ENCODE results near the gene QDPR.

The QDPR gene

GRCh38 chr4:17534705-17535104 lies 22.8 kb upstream of the QDPR start:
- no peak for DNase-seq
- in situ Hi-C loops (cut with MboI; ENCODE audit: low pct_unique_long_range_greater_than_20kb, low sequenced_read_pairs): loop anchor here (25.0 kb wide), 1 partner anchor 1053 kb away; no protein-coding TSS in a partner anchor

DNA sequence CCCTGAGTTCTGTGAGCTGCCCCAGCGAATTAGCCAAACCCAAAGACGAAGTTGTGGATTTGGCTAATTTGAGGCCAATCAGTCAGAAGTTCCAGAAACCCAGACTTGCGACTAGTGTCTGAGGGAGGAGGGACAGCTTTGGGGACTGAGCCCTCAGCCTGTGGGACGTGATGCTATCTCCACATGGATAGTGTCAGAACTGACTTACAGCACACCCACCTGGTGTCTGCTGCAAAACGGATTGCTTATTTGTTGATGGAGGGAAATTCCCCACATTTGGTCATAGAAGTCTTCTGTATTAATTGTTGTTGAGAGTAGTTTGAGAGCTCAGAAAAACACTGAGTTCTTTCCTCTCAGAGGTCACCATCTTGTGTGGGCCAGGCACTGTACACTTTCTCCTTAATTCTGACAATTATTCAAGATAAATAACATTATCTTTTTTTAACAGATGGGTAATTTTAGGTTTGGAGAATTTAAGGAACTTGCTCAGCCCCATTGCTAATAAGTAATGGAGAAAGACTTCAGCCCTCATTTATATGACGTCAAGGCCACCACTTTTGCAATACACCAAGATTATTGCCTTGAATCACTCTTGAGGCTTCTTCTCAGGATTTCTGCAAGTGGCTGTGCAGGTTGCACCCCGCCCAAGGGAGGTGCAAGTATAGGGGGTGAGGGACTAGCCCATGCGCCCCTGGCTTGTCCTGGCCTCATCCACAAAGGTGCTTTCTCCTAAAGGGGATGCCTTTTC lies 19.8 kb upstream of the QDPR start:
- DNase-seq: no peak
- in situ Hi-C loops (cut with MboI; ENCODE audit: low pct_unique_long_range_greater_than_20kb, low sequenced_read_pairs): loop anchor here (25.0 kb wide), 1 partner anchor 1056 kb away; no protein-coding TSS in a partner anchor

GRCh38 chr4:17528551-17529165 lies 16.8 kb upstream of the QDPR start:
- no peak for DNase-seq
- in situ Hi-C loops (cut with MboI; ENCODE audit: low pct_unique_long_range_greater_than_20kb, low sequenced_read_pairs): loop anchor here (25.0 kb wide), 1 partner anchor 1059 kb away; no protein-coding TSS in a partner anchor

- DNase-seq: no peak
- in situ Hi-C loops (cut with MboI; ENCODE audit: low pct_unique_long_range_greater_than_20kb, low sequenced_read_pairs): loop anchor here (25.0 kb wide), 1 partner anchor 1060 kb away; no protein-coding TSS in a partner anchor
These were observed 15.0 kb upstream of the QDPR start for GRCh38 chr4:17526695-17527477.

- peak; percentile 26 for DNase-seq
- in situ Hi-C loops (cut with MboI; ENCODE audit: low pct_unique_long_range_greater_than_20kb, low sequenced_read_pairs): no loop called here
These were observed 11.8 kb upstream of the QDPR start for GRCh38 chr4:17523662-17524061.

DNA sequence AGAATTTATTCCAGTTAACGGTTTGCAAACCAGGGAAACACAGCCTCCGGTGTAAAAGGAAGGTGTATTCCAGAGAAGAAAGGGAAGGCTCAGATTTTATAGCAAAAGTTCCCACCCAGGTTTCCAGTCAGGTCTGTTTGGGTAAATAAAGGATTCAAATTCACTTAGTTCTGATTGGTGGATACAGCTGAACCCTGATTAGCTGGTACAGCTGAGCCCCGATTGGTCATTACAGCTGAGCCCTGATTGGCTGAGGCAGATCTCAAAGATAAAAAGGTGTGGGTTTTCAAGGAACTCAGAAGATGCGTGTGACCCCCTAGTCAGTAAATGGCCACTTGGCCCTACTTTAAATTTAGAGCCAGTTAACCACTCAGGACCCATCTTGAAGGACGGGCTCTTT lies 9.7 kb upstream of the QDPR start:
- DNase-seq: no peak
- in situ Hi-C loops (cut with MboI; ENCODE audit: low pct_unique_long_range_greater_than_20kb, low sequenced_read_pairs): no loop called here

GRCh38 chr4:17517664-17518063 lies 5.8 kb upstream of the QDPR start:
- in situ Hi-C loops (cut with MboI; ENCODE audit: low pct_unique_long_range_greater_than_20kb, low sequenced_read_pairs): no loop called here
- no peak for DNase-seq

DNA sequence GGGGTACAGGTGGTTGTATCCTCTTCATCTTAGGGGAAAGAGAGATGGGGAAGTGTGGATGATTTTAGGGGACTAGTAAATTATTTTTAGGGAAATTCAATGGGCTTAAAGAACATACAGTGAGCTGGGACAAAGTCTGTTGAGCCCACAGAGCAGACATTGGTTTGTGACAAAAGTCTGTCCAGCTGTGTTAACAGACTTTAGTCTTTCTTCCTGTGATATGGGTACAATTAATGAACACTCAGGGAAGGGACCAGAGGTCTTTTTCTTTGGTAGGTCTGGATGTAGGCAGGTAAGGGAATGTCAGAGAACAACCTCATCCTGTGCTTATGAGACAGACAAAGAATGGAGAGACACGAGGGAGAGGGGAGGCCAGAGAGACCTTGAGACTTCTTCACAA lies 5.1 kb upstream of the QDPR start:
- no peak for DNase-seq
- in situ Hi-C loops (cut with MboI; ENCODE audit: low pct_unique_long_range_greater_than_20kb, low sequenced_read_pairs): no loop called here

- in situ Hi-C loops (cut with MboI; ENCODE audit: low pct_unique_long_range_greater_than_20kb, low sequenced_read_pairs): no loop called here
- no peak for DNase-seq
These were observed 3.8 kb upstream of the QDPR start for GRCh38 chr4:17515445-17516407.

- in situ Hi-C loops (cut with MboI; ENCODE audit: low pct_unique_long_range_greater_than_20kb, low sequenced_read_pairs): no loop called here
- no peak for DNase-seq
These were observed 3.0 kb upstream of the QDPR start, which contains the start of gene CLRN2 for GRCh38 chr4:17514865-17515264. CLRN2 (plus strand) TSS chr4:17515165; CDS start chr4:17515267, 102 bp downstream.

GRCh38 chr4:17512973-17513665 lies 1.2 kb upstream of the QDPR start:
- in situ Hi-C loops (cut with MboI; ENCODE audit: low pct_unique_long_range_greater_than_20kb, low sequenced_read_pairs): no loop called here
- no peak for DNase-seq

DNA sequence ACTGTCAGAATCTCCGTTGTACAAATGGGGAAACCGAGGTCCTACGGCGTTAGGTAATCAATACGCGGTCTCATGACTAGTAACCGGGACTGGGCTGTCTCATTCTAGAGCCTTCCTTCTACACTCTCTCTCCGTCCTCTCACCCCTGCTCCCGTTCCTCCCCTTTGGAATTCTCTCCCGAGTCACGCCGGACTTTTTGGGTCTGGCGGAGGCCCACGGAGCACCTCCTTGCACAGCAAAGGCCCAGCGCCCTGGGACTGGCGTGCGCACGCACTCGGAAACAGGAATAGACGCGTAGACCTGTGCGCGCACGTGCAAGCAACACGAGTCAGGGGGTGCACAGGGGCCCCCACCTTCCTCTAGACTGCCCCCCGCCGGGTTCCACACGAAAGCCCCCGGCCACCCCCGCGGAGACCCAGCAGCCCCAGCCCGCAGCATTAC lies 361 bp downstream of the QDPR start:
- in situ Hi-C loops (cut with MboI; ENCODE audit: low pct_unique_long_range_greater_than_20kb, low sequenced_read_pairs): no loop called here
- peak; percentile 49 for DNase-seq

DNA sequence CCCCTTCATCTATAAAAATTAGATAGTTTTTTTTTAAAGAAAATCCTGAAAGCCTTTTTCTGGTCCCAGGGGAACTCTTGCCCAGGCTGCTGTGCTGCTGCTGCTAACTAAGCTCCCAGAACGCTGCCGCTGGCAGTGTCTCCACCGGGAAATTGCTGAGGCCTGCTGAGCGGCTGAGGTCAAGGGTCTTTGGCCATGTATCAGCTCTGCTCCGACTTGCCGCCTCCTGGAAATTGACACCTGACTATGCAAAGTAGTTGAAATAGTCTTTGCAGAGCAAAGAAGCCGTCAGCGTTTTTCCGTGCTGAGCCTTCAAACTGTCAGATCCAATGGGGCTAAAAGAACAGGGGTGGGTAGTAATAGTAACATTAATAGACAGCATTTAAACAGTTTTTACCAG lies 839 bp downstream of the QDPR start:
- in situ Hi-C loops (cut with MboI; ENCODE audit: low pct_unique_long_range_greater_than_20kb, low sequenced_read_pairs): no loop called here
- DNase-seq: peak; percentile 16

- in situ Hi-C loops (cut with MboI; ENCODE audit: low pct_unique_long_range_greater_than_20kb, low sequenced_read_pairs): no loop called here
- DNase-seq: peak; percentile 3
These were observed 1.3 kb downstream of the QDPR start for GRCh38 chr4:17510582-17510981.

DNA sequence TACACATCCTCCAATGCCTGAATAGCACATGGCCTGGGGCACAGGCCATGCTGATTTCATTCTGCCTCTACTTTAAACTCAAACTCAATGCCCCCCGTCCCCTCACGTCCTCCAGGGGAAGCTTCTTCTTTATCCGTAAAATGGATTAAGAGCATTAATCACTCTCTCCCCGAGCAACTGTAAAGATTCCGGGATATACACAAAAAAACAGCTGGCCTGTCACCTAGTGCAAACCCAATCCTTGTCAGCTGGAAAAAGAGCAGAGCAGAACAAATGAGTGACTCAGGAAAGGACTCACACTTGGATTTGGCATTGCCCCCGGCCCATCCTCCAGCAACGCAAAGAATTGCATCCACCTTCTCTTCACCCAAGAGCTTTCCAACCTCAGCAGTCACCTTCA lies 7.8 kb downstream of the QDPR start:
- no peak for DNase-seq
- in situ Hi-C loops (cut with MboI; ENCODE audit: low pct_unique_long_range_greater_than_20kb, low sequenced_read_pairs): no loop called here

- in situ Hi-C loops (cut with MboI; ENCODE audit: low pct_unique_long_range_greater_than_20kb, low sequenced_read_pairs): no loop called here
- DNase-seq: no peak
These were observed 9.1 kb downstream of the QDPR start for GRCh38 chr4:17502756-17503155.

DNA sequence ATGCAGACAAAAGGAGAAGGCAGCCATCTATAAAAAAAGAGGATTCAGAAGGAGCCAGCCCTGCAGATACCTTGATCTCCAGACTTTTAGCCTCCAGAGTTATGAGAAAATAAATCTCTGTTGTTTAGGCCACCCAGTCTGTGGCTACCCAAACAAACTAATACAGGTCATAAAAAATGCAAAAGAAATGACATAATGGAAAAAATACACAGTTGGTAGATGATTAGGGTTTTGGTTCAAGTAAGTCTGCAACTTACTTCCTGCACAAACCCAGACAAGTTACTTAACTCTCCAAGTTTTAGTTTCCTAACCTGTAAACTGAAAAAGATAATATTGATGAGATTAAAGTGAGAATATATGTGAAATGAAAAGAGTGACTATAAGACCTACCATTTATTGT lies 11.3 kb downstream of the QDPR start:
- no peak for DNase-seq
- in situ Hi-C loops (cut with MboI; ENCODE audit: low pct_unique_long_range_greater_than_20kb, low sequenced_read_pairs): no loop called here

DNA sequence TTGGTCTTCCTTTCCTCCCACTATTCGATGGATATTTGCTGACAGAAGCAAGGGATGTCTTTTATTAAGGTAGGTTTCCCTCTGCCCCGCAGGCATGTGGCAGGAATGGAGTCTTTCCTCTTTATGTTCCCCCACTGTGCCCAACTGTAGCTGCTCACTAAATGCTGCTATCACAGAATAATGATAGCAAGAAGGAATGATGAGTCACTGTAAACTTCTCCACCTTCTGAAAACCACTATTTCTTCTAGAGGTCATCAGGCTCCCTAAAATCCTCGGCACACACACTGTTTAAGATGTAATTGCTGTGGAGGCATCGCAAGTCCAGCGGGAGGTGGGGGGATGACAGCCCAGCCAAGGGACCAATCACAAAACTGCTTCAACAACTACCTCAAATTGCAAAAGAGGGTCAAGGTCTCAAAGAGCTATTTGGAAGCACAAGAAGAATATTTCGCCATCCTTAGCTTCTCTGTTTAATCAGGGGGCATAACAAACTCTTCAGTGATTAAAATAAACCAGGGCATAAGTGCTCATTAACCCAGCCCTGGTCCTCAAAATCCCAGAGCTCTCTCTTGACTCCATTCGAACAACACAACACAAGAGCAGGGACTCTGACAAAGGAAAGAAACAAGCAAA lies 13.9 kb downstream of the QDPR start:
- no peak for DNase-seq

More for the DNA sequence above, 13.9 kb downstream of the QDPR start:
- in situ Hi-C loops (cut with MboI; ENCODE audit: low pct_unique_long_range_greater_than_20kb, low sequenced_read_pairs): no loop called here

Measured in KBM-7 (cell line).